CD14-positive monocyte (primary cell): ENCODE data around the gene ZNF616. TPM values are rescaled to one million over a fixed set of nuclear protein-coding genes. Genes with fewer than 3 reads are reported as not detected.
A peak's percentile ranks its signal among the peaks of the same experiment; 100 is the strongest.

ENCODE experiments used
- DNase-seq, 3 donors: peaks; one replicate each; pipeline ENCODE4 v3.0.0-alpha.2; 2011 to 2022
- H2AFZ ChIP-seq: 2 replicates; pipeline ENCODE4 v1.6.0; 2012; ENCODE audit warnings: mild to moderate bottlenecking, low read depth, low read length, inconsistent platforms; ENCODE audit not compliant: insufficient read depth, poor library complexity, severe bottlenecking
- H3K27ac ChIP-seq, 2 donors: 1 replicate in 1 of 2; 2 replicates in 1 of 2; pipeline ENCODE4 v1.5.1; 2012 to 2013; ENCODE audit warnings: low read length in 2 of 2, control low read depth in 1 of 2, inconsistent platforms in 1 of 2, low read depth in 1 of 2, mild to moderate bottlenecking in 1 of 2
- H3K27me3 ChIP-seq, 2 donors: one replicate each; pipeline versions ENCODE4 v1.6.0 to v1.6.1; 2011 to 2013; ENCODE audit warnings: low read length in 2 of 2; ENCODE audit not compliant: control insufficient read depth in 2 of 2, insufficient read depth in 2 of 2
- H3K36me3 ChIP-seq, 2 donors: replicated peaks in 1 of 2; 1 replicate in 1 of 2; 2 replicates in 1 of 2; pipeline versions ENCODE4 v1.5.1 to v1.6.1; 2012 to 2013; ENCODE audit warnings: low read length in 2 of 2, control low read depth in 1 of 2, inconsistent platforms in 1 of 2, mild to moderate bottlenecking in 1 of 2; ENCODE audit not compliant: insufficient read depth in 2 of 2, control insufficient read depth in 1 of 2
- H3K4me1 ChIP-seq, 2 donors: 1 replicate in 1 of 2; 2 replicates in 1 of 2; pipeline versions ENCODE4 v1.5.1 to v1.6.1; 2012 to 2013; ENCODE audit warnings: low read length in 2 of 2, control low read depth in 1 of 2, inconsistent platforms in 1 of 2, mild to moderate bottlenecking in 1 of 2, moderate library complexity in 1 of 2; ENCODE audit not compliant: insufficient read depth in 2 of 2, control insufficient read depth in 1 of 2
- H3K4me2 ChIP-seq: replicated peaks from 2 replicates; pipeline ENCODE3; 2012; ENCODE audit warnings: low read length, moderate library complexity, mild to moderate bottlenecking; ENCODE audit not compliant: poor library complexity, severe bottlenecking; ENCODE audit errors: extremely low read depth
- H3K4me3 ChIP-seq, 3 experiments: fragments of 200-600 bp in 1 of 3; sonication (generic) in 1 of 3; replicated peaks in 1 of 3; 1 replicate in 2 of 3; 2 replicates in 1 of 3; pipeline ENCODE4 v1.5.1; 2011 to 2013; ENCODE audit warnings: low read length in 3 of 3, mild to moderate bottlenecking in 3 of 3, control low read depth in 2 of 3, low read depth in 2 of 3, inconsistent platforms in 1 of 3, moderate library complexity in 1 of 3
- H3K79me2 ChIP-seq: 2 replicates; pipeline ENCODE4 v1.6.0; 2012; ENCODE audit warnings: mild to moderate bottlenecking, control low read depth, inconsistent platforms, low read length, moderate library complexity; ENCODE audit not compliant: insufficient read depth
- H3K9ac ChIP-seq: 2 replicates; pipeline ENCODE4 v1.6.0; 2017; ENCODE audit warnings: low read length, mild to moderate bottlenecking; ENCODE audit not compliant: insufficient read depth, poor library complexity, severe bottlenecking
- H3K9me3 ChIP-seq, 2 donors: replicated peaks in 1 of 2; 1 replicate in 1 of 2; 2 replicates in 1 of 2; pipeline versions ENCODE4 v1.5.1 to v1.6.1; 2012 to 2013; ENCODE audit warnings: low read length in 2 of 2, control low read depth in 1 of 2; ENCODE audit not compliant: control insufficient read depth in 1 of 2, insufficient read depth in 1 of 2
- H4K20me1 ChIP-seq: 2 replicates; pipeline ENCODE4 v1.6.0; 2012; ENCODE audit warnings: mild to moderate bottlenecking, low read length, control low read depth, moderate library complexity; ENCODE audit not compliant: insufficient read depth
- H3K27ac Mint-ChIP-seq, 7 donors: one replicate each; pipeline ENCODE4 v1.8.0; 2020; ENCODE audit warnings: mild to moderate bottlenecking in 7 of 7, mixed read lengths in 7 of 7, moderate library complexity in 6 of 7, inconsistent platforms in 2 of 7
- H3K27me3 Mint-ChIP-seq, 3 donors: one replicate each; pipeline ENCODE4 v1.8.0; 2021 to 2022; ENCODE audit warnings: low read depth in 3 of 3, mild to moderate bottlenecking in 3 of 3, mixed read lengths in 3 of 3, moderate library complexity in 3 of 3, inconsistent platforms in 1 of 3
- H3K36me3 Mint-ChIP-seq, 2 donors: one replicate each; pipeline ENCODE4 v1.8.0; 2020; ENCODE audit warnings: mixed read lengths in 2 of 2, inconsistent platforms in 1 of 2, mild to moderate bottlenecking in 1 of 2
- H3K4me1 Mint-ChIP-seq: one replicate; pipeline ENCODE4 v1.8.0; 2020; ENCODE audit warnings: mild to moderate bottlenecking, mixed read lengths
- H3K4me3 Mint-ChIP-seq, 2 donors: one replicate each; pipeline ENCODE4 v1.8.0; 2020; ENCODE audit warnings: mild to moderate bottlenecking in 2 of 2, mixed read lengths in 2 of 2, moderate library complexity in 1 of 2
- H3K9me3 Mint-ChIP-seq, 7 donors: one replicate each; pipeline ENCODE4 v1.8.0; 2020 to 2022; ENCODE audit warnings: mixed read lengths in 7 of 7, mild to moderate bottlenecking in 6 of 7, moderate library complexity in 6 of 7, inconsistent platforms in 2 of 7
- WGBS: methylation state at CpG from one replicate; pipeline ENCODE4 v1.1.5; 2013; ENCODE audit warnings: missing lambda C conversion rate; ENCODE audit not compliant: insufficient coverage; 5-methylcytosine and 5-hydroxymethylcytosine counted together
- intact Hi-C, 2 donors: fragments of 100-400 bp; cut with micrococcal nuclease; formaldehyde crosslinking; loops; one replicate each; pipeline versions ENCODE4 v1.15.0 to v1.15.1; 2023
- polyA plus RNA-seq, 3 donors: library from polyadenylated mRNA; depleted of rRNA in 1 of 3; unstranded in 2 of 3; stranded (reverse) in 1 of 3; fragments of 300-500 nt in 2 of 3; fragments of >200 nt in 1 of 3; fragmentation: Illumina TruSeq in 2 of 3; gene quantifications; 1 replicate in 2 of 3; 2 replicates in 1 of 3; pipeline ENCODE4 v1.2.3, GENCODE V29; 2012 to 2021
- TF ChIP-seq, protein P1 (sequence below): fragments of 200-600 bp; IDR thresholded peaks from one replicate; pipeline ENCODE4 v1.8.0; 2022; ENCODE audit warnings: antibody characterized with exemption, mild to moderate bottlenecking

Gene ZNF616
- polyA plus RNA-seq, 3 donors, result 0.32 to 1.8 (median 1.1) TPM

DNA sequence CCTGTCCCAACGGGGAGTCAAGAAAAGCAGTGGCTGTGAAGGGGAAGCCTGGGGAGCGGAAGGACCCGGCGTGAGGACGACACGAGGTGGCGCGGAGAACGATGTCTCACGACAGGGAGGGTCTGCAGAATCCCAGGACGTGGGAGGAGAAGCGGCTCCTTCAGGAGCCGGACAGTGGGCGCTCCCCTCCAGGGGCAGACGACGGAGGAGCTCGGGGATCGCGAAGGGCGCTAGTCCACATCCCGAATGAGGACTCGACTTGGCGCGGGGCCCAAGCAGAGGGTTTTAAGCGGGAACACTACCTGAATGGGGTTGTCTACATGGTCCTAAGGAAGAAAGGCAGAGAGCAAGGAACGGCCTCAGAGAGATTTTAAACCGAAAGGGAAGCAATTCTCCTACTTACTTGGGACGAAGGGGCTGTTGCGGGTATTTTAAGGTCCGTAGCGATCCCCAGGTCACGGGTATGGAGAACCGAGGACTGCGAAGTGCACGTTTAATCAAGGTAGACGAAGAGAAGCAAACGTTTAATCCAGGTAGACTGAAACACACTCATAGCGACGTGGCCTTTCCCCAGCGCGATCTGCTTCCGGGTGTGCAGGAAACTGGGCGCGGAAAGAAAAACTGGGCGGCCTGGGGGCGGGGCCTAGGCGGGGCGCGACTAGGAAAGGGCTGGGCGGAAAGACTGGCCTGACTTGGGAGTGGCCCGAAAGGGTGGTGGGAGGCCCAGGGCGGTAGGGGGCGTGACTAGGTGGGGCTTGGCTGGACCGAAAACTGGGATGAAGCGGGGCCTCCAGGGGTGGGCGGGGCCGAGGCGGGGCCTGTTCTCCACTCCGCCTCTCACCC, 44.3 kb downstream of the ZNF616 start, which contains the start of gene ZNF841:
Gene ZNF841, minus strand, starts transcription at position 594 of the 843 bp plus-strand sequence. CDS start 10,964 bp downstream, outside the sequence.
- Histone ChIP-seq H3K36me3 (peaks cover 2 to 37% of the 10 kb centered on the region in 2 donors), H3K4me2 (peak within 1 kb of the TSS; percentile 84), H3K79me2 (peaks cover 19% of the 10 kb centered on the region), H3K4me1 (peaks cover 12 to 13% of the 10 kb centered on the region in 2 donors), H4K20me1 (no peaks in the 10 kb centered on the region), H3K4me3 (peak within 1 kb of the TSS; percentile 90 to 98 (median 96)), H3K9ac (peak within 1 kb of the TSS; percentile 70), H2AFZ (peak within 1 kb of the TSS; percentile 83), H3K27me3 (no peaks in the 10 kb centered on the region), H3K9me3 (peaks cover 72 to 83% of the 10 kb centered on the region in 2 donors), H3K27ac (peak within 1 kb of the TSS; percentile 35 to 87)
- H3K4me3 Mint-ChIP-seq, result peak within 1 kb of the TSS; percentile 98 to 99
- H3K4me1 Mint-ChIP-seq, result peaks cover 25% of the 10 kb centered on the region
- TF ChIP-seq, protein P1, sequence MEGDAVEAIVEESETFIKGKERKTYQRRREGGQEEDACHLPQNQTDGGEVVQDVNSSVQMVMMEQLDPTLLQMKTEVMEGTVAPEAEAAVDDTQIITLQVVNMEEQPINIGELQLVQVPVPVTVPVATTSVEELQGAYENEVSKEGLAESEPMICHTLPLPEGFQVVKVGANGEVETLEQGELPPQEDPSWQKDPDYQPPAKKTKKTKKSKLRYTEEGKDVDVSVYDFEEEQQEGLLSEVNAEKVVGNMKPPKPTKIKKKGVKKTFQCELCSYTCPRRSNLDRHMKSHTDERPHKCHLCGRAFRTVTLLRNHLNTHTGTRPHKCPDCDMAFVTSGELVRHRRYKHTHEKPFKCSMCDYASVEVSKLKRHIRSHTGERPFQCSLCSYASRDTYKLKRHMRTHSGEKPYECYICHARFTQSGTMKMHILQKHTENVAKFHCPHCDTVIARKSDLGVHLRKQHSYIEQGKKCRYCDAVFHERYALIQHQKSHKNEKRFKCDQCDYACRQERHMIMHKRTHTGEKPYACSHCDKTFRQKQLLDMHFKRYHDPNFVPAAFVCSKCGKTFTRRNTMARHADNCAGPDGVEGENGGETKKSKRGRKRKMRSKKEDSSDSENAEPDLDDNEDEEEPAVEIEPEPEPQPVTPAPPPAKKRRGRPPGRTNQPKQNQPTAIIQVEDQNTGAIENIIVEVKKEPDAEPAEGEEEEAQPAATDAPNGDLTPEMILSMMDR, result no peak
- intact Hi-C loops, result no loop called here
- DNase-seq, result peak; percentile 53 to 64 (median 56)
- peaks cover 67 to 97% (median 96%) of the 10 kb centered on the region in 7 donors for H3K9me3 Mint-ChIP-seq
- WGBS, result 1% methylated on average over 46 of the region's 59 CpGs
- H3K36me3 Mint-ChIP-seq, result peaks cover 34 to 38% of the 10 kb centered on the region in 2 donors
- H3K27ac Mint-ChIP-seq, result peak within 1 kb of the TSS; percentile 80 to 93 (median 89)
- H3K27me3 Mint-ChIP-seq, result peaks cover 7 to 11% (median 7%) of the 10 kb centered on the region in 3 donors

DNA sequence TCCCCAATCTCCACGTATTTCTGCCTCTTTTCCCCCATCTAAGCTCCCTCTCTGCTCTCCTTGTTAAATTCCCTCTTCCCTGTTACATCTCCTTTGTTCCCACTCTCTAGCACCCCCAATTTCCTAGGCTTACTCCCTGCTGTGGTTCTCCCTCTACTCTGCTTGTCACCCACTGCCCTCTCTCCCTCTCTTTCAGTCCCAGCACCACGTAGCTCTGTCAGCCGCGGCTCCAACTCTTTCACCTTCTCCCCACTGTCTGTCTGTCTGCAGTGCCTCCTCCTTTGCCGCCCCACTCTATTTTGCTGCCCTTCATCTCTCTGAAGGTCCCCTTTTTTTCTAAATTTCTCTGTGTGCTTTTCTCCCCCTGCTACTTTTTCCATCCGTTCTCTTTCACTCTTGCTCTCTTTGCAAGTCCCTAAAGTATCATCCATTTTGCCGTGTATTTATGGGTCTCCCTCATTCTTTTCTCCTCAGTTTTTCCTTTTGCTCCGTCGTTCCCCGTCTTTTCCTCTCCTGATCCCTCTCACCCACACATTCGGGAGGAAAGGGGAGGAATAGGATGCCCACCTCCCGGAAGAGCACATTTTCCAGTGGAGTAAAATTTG, 45.1 kb downstream of the ZNF616 start:
- Histone ChIP-seq H4K20me1 (no peaks in the 10 kb centered on the region), H3K4me3 (peak overlapping the region; percentile 90 to 98 (median 96)), H3K9me3 (peaks cover 76 to 83% of the 10 kb centered on the region in 2 donors), H2AFZ (peak overlapping the region; percentile 83), H3K4me1 (peaks cover 12 to 13% of the 10 kb centered on the region in 2 donors), H3K79me2 (peaks cover 24% of the 10 kb centered on the region), H3K27me3 (no peaks in the 10 kb centered on the region), H3K36me3 (peaks cover 2 to 45% of the 10 kb centered on the region in 2 donors), H3K27ac (peak overlapping the region in 1 of 2 donors; percentile 87), H3K9ac (peak overlapping the region; percentile 70), H3K4me2 (peak overlapping the region; percentile 84)
- WGBS, result 61% methylated on average over 5 of the region's 12 CpGs
- Mint-ChIP-seq H3K36me3 (peaks cover 42 to 46% of the 10 kb centered on the region in 2 donors), H3K4me1 (peaks cover 25% of the 10 kb centered on the region), H3K4me3 (peak overlapping the region; percentile 98 to 99), H3K27ac (peak overlapping the region in 6 of 7 donors; percentile 7 to 93 (median 84)), H3K9me3 (peaks cover 68 to 98% (median 96%) of the 10 kb centered on the region in 7 donors), H3K27me3 (peaks cover 7 to 11% (median 7%) of the 10 kb centered on the region in 3 donors)
- intact Hi-C loops, result no loop called here
- TF ChIP-seq, protein P1, result no peak
- no peak for DNase-seq
